MM.1S (cell line): ENCODE measurements around the gene TRNP1.

Source experiments
- DNase-seq: peaks from one replicate; pipeline ENCODE4 v3.0.0-alpha.2; 2015
- H2AFZ ChIP-seq: fragments of 300-600 bp; sonication (generic); 2 replicates; pipeline ENCODE4 v1.6.0; 2016; ENCODE audit warnings: antibody characterized with exemption, low read length
- H3F3A ChIP-seq: fragments of 300-600 bp; sonication (generic); 2 replicates; pipeline ENCODE4 v1.6.1; 2016; ENCODE audit warnings: mild to moderate bottlenecking, antibody characterized with exemption, low read length, moderate library complexity, mixed read lengths; ENCODE audit not compliant: insufficient read depth
- H3K27ac ChIP-seq: fragments of 300-600 bp; sonication (generic); 2 replicates; pipeline ENCODE4 v1.5.1; 2016; ENCODE audit warnings: mild to moderate bottlenecking, low read length
- H3K27me3 ChIP-seq: fragments of 300-600 bp; sonication (generic); replicated peaks from 2 replicates; pipeline ENCODE4 v1.6.0; 2016; ENCODE audit warnings: low read length; ENCODE audit not compliant: insufficient read depth
- H3K36me3 ChIP-seq: fragments of 300-600 bp; sonication (generic); replicated peaks from 2 replicates; pipeline ENCODE4 v1.6.1; 2016; ENCODE audit warnings: mild to moderate bottlenecking, low read length, mixed read lengths; ENCODE audit not compliant: insufficient read depth
- H3K4me1 ChIP-seq: fragments of 300-600 bp; sonication (generic); 2 replicates; pipeline ENCODE4 v1.6.1; 2016; ENCODE audit warnings: low read length, mixed read lengths
- H3K4me2 ChIP-seq: fragments of 300-600 bp; sonication (generic); 2 replicates; pipeline ENCODE4 v1.6.0; 2016; ENCODE audit warnings: low read depth, low read length
- H3K4me3 ChIP-seq: fragments of 300-600 bp; sonication (generic); 2 replicates; pipeline ENCODE4 v1.5.1; 2016; ENCODE audit warnings: low read length, mixed read lengths
- H3K79me2 ChIP-seq: fragments of 300-600 bp; sonication (generic); 2 replicates; pipeline ENCODE4 v1.6.1; 2016; ENCODE audit warnings: mixed run types, low read length, mixed read lengths
- H3K9ac ChIP-seq: fragments of 300-600 bp; sonication (generic); 2 replicates; pipeline ENCODE4 v1.6.1; 2016; ENCODE audit warnings: low read length, mixed read lengths
- H3K9me2 ChIP-seq: fragments of 300-600 bp; sonication (generic); replicated peaks from 2 replicates; pipeline ENCODE4 v1.6.1; 2016; ENCODE audit warnings: mild to moderate bottlenecking, low read length, mixed read lengths; ENCODE audit not compliant: insufficient read depth
- H3K9me3 ChIP-seq: fragments of 300-600 bp; sonication (generic); replicated peaks from 2 replicates; pipeline ENCODE4 v1.6.1; 2016; ENCODE audit warnings: mild to moderate bottlenecking, low read length, mixed read lengths; ENCODE audit not compliant: insufficient read depth
- H4K20me1 ChIP-seq: fragments of 300-600 bp; sonication (generic); 2 replicates; pipeline ENCODE4 v1.6.1; 2016; ENCODE audit warnings: mild to moderate bottlenecking, low read length, moderate library complexity, mixed read lengths; ENCODE audit not compliant: insufficient read depth
- CTCF ChIP-seq: fragments of 300-600 bp; sonication (generic); IDR thresholded peaks from 2 replicates; pipeline ENCODE4 v1.5.1; 2016; ENCODE audit warnings: antibody characterized with exemption, low read length, mixed read lengths
- EZH2 ChIP-seq: fragments of 300-600 bp; sonication (generic); optimal IDR thresholded peaks from 2 replicates; pipeline ENCODE3; 2017; ENCODE audit warnings: low read depth, mild to moderate bottlenecking, antibody characterized with exemption, low read length, mixed read lengths
- EZH2phosphoT487 ChIP-seq: fragments of 300-600 bp; sonication (generic); IDR thresholded peaks from 2 replicates; pipeline ENCODE4 v1.6.1; 2018; ENCODE audit warnings: antibody characterized with exemption, low read length

Gene TRNP1

GRCh38 chr1:27021354-27022031, 28.0 kb downstream of the TRNP1 start:
- Histone ChIP-seq H3K27ac (no peak overlapping the region), H3K4me3 (no peak overlapping the region), H2AFZ (no peak overlapping the region), H3K27me3 (no peaks in the 10 kb centered on the region; the same call in 1 of the 2 replicates), H3K36me3 (no peaks in the 10 kb centered on the region), H3K9ac (no peak overlapping the region), H3K79me2 (no peaks in the 10 kb centered on the region), H3K9me3 (no peaks in the 10 kb centered on the region), H4K20me1 (no peaks in the 10 kb centered on the region), H3F3A (no peaks in the 10 kb centered on the region), H3K9me2 (no peaks in the 10 kb centered on the region), H3K4me1 (no peaks in the 10 kb centered on the region), H3K4me2 (no peak overlapping the region)
- TF ChIP-seq CTCF (no peak), EZH2phosphoT487 (no peak), EZH2 (no peak)
- DNase-seq = no peak

GRCh38 chr1:27025718-27026117, 32.2 kb downstream of the TRNP1 start:
- Histone ChIP-seq H3K9me2 (no peaks in the 10 kb centered on the region), H3K9me3 (no peaks in the 10 kb centered on the region), H2AFZ (no peak overlapping the region), H3K36me3 (no peaks in the 10 kb centered on the region), H4K20me1 (no peaks in the 10 kb centered on the region), H3K79me2 (no peaks in the 10 kb centered on the region), H3K4me2 (no peak overlapping the region), H3F3A (no peaks in the 10 kb centered on the region), H3K27me3 (peaks cover 9% of the 10 kb centered on the region; the same call in 1 of the 2 replicates), H3K4me3 (no peak overlapping the region), H3K4me1 (no peaks in the 10 kb centered on the region; the same call in 1 of the 2 replicates), H3K9ac (no peak overlapping the region), H3K27ac (no peak overlapping the region)
- no peak for TF ChIP-seq EZH2phosphoT487
- TF ChIP-seq CTCF = no peak
- TF ChIP-seq EZH2 = no peak
- no peak for DNase-seq

GRCh38 chr1:27026621-27027574, 33.4 kb downstream of the TRNP1 start:
- Histone ChIP-seq H3K9ac (no peak overlapping the region), H3K79me2 (no peaks in the 10 kb centered on the region), H3K4me3 (no peak overlapping the region), H3K36me3 (no peaks in the 10 kb centered on the region), H3K4me2 (no peak overlapping the region), H3K9me2 (no peaks in the 10 kb centered on the region), H3K27me3 (peaks cover 9% of the 10 kb centered on the region; the same call in 1 of the 2 replicates), H3K27ac (no peak overlapping the region), H2AFZ (peak overlapping the region; percentile 9; the same call in 1 of the 2 replicates), H4K20me1 (no peaks in the 10 kb centered on the region), H3F3A (no peaks in the 10 kb centered on the region), H3K9me3 (no peaks in the 10 kb centered on the region), H3K4me1 (no peaks in the 10 kb centered on the region; the same call in 1 of the 2 replicates)
- peak; percentile 28 for DNase-seq
- no peak for TF ChIP-seq CTCF
- no peak for TF ChIP-seq EZH2phosphoT487
